ENCODE results near the gene PANK4.

The PANK4 gene

DNA sequence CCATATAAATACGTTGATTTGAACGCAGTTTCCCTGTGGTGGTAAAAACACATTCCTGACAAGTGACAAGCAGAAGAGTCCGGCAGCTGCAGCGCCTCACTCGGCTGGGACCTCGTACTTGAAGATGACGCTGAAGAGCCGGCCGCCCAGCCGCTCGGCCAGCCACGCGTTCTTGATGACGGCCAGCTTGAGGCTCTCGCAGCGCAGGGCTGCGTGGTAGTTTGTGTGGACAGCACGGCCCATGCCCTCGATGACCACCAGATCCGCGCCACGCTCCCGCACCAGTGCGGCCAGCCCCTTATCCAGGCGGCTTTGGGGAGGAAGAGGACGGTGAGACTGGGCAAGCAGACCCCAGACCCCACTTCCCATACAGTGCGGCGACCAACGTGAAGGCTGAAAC is 17.6 kb downstream of the PANK4 start:
- no peak for DNase-seq

- DNase-seq, result no peak
Measured at GRCh38 chr1:2508180-2508579, 18.2 kb downstream of the PANK4 start.

GRCh38 chr1:2507744-2508155 is 18.6 kb downstream of the PANK4 start:
- no peak for DNase-seq

DNA sequence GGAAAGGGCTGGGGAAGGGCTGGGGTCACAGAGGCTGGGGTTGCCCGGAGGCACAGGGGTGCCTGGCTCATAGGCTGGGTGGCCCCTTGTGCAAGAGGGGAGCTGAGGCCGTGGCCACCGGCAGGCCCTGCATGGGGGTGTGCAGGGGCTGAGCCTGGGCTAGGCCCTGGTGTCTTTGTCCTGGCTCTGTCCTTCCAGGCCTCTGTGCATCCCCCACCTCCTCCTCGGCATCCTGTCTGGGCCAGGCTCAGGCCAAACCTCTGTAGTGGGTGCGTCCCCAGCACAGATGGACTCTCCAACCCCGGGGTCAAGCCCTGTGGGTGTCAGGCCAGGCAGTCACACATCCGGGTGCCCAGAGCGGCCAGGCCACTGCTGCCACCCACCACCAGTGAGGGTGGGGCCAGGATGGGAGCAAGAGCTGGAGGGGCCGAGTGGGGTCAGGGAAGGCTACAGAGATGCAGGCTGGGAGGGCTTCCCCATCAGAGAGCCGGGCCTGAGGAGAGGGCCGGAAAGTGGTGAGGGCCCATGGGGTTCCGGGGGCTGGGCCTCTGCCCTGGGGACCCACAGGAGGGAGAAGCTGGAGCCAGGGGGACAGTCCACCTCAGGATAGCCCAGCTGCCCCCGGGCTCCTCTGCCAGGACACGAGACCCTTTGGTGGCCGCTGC is 19.4 kb downstream of the PANK4 start:
- no peak for DNase-seq

DNA sequence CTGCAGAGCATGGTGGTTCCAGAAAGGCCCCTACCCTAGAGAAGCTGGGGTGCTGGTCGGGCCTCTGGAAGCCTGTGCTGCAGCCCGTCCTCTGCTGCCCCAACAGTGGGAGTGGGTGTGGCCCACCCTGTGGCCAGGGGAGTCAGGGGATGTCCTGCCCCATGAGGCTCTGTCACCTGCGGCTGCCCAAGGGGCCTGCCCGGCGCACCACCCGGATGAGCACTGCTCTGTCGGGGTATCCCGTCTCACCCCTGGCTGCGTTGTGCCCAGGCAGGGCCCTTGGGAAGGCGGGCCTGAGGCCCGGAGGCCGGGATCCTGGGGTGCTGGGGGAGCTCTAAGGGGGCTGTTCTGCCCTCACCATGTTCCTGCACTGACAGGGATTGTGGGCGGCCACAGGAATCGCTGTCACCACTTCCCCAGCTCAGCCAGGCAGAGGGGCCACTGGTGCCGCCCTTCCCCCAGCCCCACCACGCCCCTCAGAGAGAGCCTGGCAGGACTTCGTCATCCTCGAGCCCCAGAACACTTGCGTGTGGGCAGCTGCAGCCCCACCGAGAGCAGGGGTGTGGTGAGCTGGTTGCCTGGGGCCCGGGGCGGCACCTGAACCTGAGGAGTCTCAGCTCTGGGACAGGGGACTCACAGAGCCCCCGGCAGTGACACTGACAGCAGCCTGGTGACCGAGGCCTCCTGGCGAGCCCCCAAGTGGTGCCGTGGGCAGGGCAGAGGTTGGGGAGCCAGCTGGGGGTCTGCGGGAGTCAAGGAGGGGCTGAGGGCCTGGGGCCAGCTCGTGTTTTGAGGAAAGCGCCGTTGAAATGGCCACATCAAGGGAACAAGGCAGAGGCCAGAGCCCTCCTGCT is 20.2 kb downstream of the PANK4 start:
- DNase-seq, result no peak

- DNase-seq, result no peak
Measured at GRCh38 chr1:2505461-2505994, 20.9 kb downstream of the PANK4 start.

DNA sequence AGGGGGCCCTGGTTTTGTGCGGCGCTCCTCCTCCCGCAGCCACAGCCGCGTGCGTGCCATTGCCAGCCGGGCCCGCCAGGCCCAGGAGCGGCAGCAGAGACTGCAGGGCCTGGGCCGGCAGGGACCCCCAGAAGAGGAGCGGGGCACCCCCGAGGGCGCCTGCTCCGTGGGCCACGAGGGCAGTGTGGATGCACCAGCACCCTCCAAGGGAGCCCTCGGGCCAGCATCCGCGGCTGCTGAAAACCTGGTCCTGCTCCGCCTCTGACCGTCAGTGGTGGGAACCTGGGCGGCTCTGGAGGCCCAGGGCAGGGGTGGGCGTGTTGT is 21.5 kb downstream of the PANK4 start:
- no peak for DNase-seq

- DNase-seq, result no peak
Measured at GRCh38 chr1:2504225-2504948, 22.0 kb downstream of the PANK4 start.

DNA sequence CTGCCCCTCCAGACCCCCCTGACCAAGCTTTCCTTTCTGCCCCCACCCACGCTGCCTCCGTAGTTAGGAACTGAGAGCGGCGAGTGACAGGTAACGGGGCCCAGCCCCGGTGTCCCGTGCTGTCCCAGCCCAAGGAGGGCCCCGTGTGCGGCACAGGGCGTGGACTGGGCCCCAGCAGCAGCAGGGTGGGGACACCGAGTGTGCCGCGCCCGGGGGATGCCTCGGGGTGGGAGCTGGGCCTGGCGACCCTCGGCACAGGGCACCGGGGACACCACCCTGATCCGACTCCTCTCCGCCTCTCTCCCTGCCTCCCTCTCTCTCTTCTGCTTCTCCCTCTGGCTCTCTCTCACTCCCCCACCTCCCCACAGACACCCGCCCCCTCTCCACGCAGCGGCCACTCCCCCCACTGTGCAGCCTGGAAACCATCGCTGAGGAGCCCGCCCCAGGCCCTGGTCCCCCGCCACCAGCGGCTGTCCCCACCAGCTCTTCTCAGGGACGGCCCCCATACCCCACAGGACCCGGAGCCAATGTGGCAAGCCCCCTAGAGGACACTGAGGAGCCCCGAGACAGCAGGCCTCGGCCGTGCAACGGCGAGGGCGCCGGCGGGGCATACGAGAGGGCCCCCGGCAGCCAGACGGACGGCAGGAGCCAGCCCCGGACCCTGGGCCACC is 22.7 kb downstream of the PANK4 start:
- DNase-seq, result no peak

DNA sequence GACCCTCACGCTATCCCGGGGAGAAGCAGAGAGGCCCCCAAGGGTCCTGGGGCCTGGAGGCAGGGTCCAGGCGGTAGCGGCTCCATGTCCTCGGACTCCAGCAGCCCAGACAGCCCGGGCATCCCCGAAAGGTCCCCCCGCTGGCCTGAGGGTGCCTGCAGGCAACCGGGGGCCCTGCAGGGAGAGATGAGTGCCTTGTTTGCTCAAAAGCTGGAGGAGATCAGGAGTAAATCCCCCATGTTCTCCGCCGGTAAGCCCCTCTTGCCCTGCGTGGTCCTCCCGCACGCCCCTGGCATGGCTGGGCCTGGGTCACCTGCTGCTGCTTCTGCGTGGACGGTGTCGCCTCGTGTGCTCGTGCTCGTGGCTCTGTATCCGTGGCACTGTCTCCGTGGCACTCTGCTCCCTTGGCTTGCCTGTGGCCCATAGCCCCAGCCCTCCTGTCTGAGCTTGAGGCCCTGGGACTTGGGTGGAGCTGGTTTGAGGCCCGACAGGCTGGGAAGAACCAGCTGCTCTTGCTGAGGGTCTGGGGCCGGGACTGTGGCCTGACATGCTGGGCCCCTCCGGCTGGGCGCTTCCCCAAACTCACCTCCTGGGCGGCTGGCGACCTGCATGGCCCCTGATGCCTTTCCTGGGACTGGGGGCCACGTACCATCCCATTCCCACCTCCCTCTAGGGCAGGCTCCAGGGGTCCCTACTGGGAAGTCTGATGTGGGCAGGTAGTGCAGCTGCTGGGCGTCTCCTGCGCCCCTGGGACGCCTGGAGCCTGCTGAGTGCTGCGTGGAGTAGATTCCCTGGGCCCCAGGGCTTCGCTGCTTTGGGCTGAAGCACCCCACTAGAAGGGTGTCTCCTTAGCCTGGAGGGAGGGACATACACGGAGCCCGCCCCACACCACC is 23.5 kb downstream of the PANK4 start:
- no peak for DNase-seq

GRCh38 chr1:2502210-2502609 is 24.2 kb downstream of the PANK4 start:
- DNase-seq, result no peak

DNA sequence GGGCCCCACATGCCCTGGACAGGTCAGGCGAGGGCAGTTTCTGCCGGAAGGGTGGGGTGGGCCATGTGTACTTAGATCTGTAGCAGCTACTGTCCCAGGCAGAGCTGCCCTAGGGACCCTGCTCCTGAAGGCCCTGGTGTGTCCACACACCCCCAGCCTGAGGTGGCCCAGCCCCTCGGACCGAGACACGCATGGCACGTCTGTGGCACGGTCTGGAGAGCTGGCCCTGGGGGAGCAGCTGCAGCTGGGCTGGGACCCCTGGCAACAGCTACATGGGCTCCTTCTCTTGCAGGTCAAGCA is 24.6 kb downstream of the PANK4 start:
- no peak for DNase-seq

DNA sequence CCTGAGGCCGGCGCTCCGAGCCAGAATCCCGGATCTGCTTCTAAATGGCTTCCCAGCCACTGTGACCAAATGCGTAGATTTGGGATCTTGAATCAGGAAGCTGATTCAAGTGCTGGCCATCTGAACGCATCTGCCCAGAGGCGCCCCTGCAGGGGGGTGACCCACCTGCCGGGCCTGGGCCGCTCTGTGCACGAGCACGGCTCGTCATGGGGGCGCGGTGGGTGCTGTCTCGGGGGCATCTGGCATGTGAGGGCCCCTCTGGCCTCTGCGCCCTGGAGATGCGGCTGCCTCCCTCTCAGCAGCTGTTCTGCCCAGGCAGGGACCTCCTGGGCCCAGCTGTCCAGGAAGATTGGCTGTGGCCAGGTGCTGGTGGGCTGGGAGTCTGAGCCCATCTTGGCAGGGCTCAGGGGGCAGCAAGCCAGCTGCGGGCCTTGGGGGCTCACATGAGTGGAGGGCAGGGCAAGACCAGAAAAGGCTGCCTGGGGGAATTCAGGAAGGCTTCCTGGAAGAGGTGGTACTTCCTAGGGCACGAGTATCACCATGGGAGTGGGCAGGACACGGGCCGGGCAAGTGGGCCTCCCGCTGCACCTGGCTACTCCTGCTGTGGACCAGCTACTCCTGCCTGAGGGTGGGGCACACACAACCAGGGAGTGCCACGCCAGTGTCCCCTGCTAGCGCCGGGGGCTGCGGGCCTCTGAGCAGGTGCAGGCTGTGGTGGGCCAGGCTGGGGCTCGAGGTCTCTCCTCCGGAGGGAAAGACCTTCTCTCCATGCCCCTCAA is 25.2 kb downstream of the PANK4 start:
- no peak for DNase-seq

GRCh38 chr1:2499986-2500596 is 26.3 kb downstream of the PANK4 start:
- DNase-seq, result no peak

GRCh38 chr1:2499260-2499659 is 27.1 kb downstream of the PANK4 start:
- DNase-seq, result no peak

- DNase-seq, result no peak
Measured at GRCh38 chr1:2498648-2499047, 27.7 kb downstream of the PANK4 start.

DNA sequence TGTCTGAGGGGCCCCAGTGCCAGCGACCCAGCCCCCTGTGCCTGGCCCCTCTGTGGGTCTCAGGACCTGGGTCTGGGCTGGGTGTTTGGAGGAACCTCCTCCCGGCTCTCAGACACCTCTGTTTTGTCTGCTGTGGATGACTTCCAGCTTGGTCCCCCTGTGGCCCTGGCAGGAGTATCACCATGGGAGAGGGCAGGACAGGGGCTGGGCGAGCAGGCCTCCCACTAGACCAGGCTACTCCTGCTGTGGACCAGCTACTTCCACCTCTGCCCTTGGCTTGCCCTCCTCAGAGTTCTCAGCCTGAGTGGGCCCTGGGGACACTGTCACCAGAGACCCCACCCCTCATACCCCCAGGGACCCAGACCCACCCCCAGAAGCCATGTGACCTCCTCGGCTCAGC is 28.5 kb downstream of the PANK4 start:
- DNase-seq, result no peak

DNA sequence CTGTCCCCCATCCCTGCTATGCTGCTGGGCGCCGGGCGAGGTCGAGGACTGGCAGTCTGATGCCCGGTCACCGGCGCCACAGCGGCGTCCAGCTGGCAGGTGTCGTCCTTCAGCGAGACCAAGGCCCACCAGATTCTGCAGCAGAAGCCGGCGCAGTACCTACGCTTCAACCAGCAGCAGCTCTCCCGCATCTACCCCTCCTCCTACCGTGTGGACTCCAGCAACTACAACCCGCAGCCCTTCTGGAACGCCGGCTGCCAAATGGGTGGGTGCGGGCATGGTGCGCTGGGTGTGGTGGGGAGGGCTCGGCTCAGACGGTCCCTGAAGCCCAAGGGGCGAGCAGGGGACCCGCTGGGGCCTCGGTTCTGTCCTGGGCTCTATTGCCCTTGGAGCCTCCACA is 29.6 kb downstream of the PANK4 start:
- no peak for DNase-seq

GRCh38 chr1:2496087-2496622 is 30.2 kb downstream of the PANK4 start:
- DNase-seq, result no peak

DNA sequence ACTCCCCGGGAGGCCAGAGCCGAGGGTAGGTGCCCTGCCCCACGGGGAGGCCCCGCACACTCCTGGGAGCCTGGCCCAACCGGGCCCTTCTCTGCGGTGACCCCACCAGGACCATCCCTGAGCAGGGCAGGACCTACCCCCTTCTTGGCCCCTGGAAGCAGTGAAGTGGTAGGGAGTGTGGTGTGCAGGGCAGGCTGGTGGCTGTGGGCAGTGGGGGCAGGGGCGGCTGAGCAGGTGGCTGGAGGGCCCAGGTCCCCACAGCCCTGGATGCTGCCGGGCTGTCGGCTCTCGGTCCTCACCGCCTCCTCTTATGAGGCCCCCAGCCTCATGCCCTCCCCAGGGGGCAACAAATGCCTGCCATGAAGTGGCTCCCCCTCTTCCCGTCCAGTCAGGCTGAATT is 30.9 kb downstream of the PANK4 start:
- DNase-seq, result no peak

DNA sequence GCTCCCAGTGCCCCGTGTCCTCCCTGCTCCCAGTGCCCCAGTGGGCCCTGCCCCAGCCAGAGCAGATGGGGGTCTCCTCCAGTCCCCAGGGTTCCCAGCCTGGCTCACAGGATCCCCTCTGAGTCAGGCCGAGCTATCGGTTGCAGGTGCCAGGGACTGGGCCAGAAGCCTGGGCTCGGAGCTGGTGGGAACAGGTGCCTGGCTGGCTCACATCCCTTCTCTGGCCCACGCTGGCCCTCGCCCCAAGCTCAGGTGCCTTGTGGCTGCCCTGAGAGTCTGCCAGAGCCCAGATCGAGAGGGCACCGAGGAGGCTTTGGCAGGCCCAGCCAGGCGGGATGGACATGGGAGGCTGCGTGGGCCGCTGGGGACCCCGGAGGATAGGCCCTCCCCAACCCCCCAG is 31.4 kb downstream of the PANK4 start:
- DNase-seq, result no peak

All from hippocampal formation (tissue), 2 donors.